ENCODE results near the gene ATP5PO. TPM values are rescaled to one million over a fixed set of nuclear protein-coding genes. Genes with fewer than 3 reads are reported as not detected.
A peak's percentile ranks its signal among the peaks of the same experiment; 100 is the strongest.

The ATP5PO gene
- total and polyA plus RNA-seq, 2 of the 13 experiments (the other 11 are each of a cell fraction or from before 2014, with no cell fraction given), result 256 to 297 TPM

GRCh38 chr21:33901412-33902288 lies 14.0 kb downstream of the ATP5PO start:
- Histone ChIP-seq H3K4me3 (replicated peaks in 1 of 3; ENCODE audit: insufficient read depth in 1 of 3, low read depth in 2 of 3, low read length in 3 of 3) (no peak overlapping the region), H3K27ac (ENCODE audit: extremely low read length, insufficient read depth, low read length) (no peak overlapping the region), H4K20me1 (ENCODE audit: insufficient read depth, low read length) (no peaks in the 10 kb centered on the region), H3K9me3 (ENCODE audit: low read length) (no peaks in the 10 kb centered on the region), H3K4me2 (ENCODE audit: low read depth, low read length) (no peak overlapping the region), H3K9ac (ENCODE audit: insufficient read depth, low read depth, low read length) (no peak overlapping the region), H3K27me3 (ENCODE audit: control insufficient read depth in 1 of 2, insufficient read depth in 2 of 2, low read length in 2 of 2) (no peaks in the 10 kb centered on the region), H3K36me3 (replicated peaks in 1 of 2; ENCODE audit: control insufficient read depth in 1 of 2, insufficient read depth in 2 of 2, low read length in 2 of 2) (peaks cover 11 to 41% of the 10 kb centered on the region in 2 experiments; a peak in 4 of 5 replicates), H2AFZ (ENCODE audit: low read length) (no peak overlapping the region), H3K4me1 (ENCODE audit: insufficient read depth, low read length) (no peaks in the 10 kb centered on the region), H3K79me2 (ENCODE audit: insufficient read depth, low read length) (no peaks in the 10 kb centered on the region)
- DNase-seq (ENCODE audit: low spot score), result peak; percentile 20
- in situ Hi-C loops (cut with HindIII; ENCODE audit: extremely low pct_ligation_motif_present, low pct_unique_long_range_greater_than_20kb), result no loop called here
- intact Hi-C loops (cut with micrococcal nuclease; ENCODE audit: unreplicated experiment), result no loop called here
- ChIA-PET POLR2A (no interaction called here), CTCF (ENCODE audit: low intra/inter-chr PET ratio, low total read pairs) (no interaction called here)
- no peak for FAIRE-seq
- peak; percentile 88 for ATAC-seq
- WGBS (ENCODE audit: low lambda C conversion rate), result 85% methylated on average over 9 of the region's 13 CpGs
- no TSS peak for BruUV-seq (replicated peaks)
- TF ChIP-seq, protein P1, sequence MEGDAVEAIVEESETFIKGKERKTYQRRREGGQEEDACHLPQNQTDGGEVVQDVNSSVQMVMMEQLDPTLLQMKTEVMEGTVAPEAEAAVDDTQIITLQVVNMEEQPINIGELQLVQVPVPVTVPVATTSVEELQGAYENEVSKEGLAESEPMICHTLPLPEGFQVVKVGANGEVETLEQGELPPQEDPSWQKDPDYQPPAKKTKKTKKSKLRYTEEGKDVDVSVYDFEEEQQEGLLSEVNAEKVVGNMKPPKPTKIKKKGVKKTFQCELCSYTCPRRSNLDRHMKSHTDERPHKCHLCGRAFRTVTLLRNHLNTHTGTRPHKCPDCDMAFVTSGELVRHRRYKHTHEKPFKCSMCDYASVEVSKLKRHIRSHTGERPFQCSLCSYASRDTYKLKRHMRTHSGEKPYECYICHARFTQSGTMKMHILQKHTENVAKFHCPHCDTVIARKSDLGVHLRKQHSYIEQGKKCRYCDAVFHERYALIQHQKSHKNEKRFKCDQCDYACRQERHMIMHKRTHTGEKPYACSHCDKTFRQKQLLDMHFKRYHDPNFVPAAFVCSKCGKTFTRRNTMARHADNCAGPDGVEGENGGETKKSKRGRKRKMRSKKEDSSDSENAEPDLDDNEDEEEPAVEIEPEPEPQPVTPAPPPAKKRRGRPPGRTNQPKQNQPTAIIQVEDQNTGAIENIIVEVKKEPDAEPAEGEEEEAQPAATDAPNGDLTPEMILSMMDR (CRISPR knock-in tag; IDR thresholded peaks at IDR 0.05), result peak; percentile 61
- TF ChIP-seq ZNF251 (CRISPR knock-in tag; IDR thresholded peaks at IDR 0.05) (no peak), NCOR1 (IDR thresholded peaks at IDR 0.05; ENCODE audit: borderline replicate concordance, low read length) (no peak), FOXK1 (CRISPR knock-in tag; IDR thresholded peaks at IDR 0.05; ENCODE audit: borderline replicate concordance, low read depth) (no peak), ZNF776 (CRISPR knock-in tag; IDR thresholded peaks at IDR 0.05) (0 out of 2 replicates have a peak, but pooled peaks have one; percentile 40), ZNF441 (CRISPR knock-in tag; IDR thresholded peaks at IDR 0.05; ENCODE audit: borderline replicate concordance) (no peak), SP2 (CRISPR knock-in tag; IDR thresholded peaks at IDR 0.05) (no peak), FOXM1 (CRISPR knock-in tag; IDR thresholded peaks at IDR 0.05) (no peak), CBFB (CRISPR knock-in tag; IDR thresholded peaks at IDR 0.05) (no peak), PPARG (CRISPR knock-in tag; conservative IDR thresholded peaks at IDR 0.05) (no peak), ZNF589 (CRISPR knock-in tag; conservative IDR thresholded peaks at IDR 0.05) (no peak), NFATC3 (CRISPR knock-in tag; IDR thresholded peaks at IDR 0.05) (no peak), ATM (IDR thresholded peaks at IDR 0.05; ENCODE audit: borderline replicate concordance) (no peak), ZMYM4 (CRISPR knock-in tag; IDR thresholded peaks at IDR 0.05) (peak; percentile 43; the same call in 1 of the 2 replicates), HNF4A (CRISPR knock-in tag; IDR thresholded peaks at IDR 0.05) (no peak), ONECUT2 (CRISPR knock-in tag; IDR thresholded peaks at IDR 0.05) (no peak), RAD21 (CRISPR knock-in tag; IDR thresholded peaks at IDR 0.05) (0 out of 2 replicates have a peak, but pooled peaks have one; percentile 17), MIER3 (CRISPR knock-in tag; IDR thresholded peaks at IDR 0.05; ENCODE audit: borderline replicate concordance) (no peak), STAG1 (CRISPR knock-in tag; IDR thresholded peaks at IDR 0.05) (peak; percentile 58)
- TF ChIP-seq, protein P2, sequence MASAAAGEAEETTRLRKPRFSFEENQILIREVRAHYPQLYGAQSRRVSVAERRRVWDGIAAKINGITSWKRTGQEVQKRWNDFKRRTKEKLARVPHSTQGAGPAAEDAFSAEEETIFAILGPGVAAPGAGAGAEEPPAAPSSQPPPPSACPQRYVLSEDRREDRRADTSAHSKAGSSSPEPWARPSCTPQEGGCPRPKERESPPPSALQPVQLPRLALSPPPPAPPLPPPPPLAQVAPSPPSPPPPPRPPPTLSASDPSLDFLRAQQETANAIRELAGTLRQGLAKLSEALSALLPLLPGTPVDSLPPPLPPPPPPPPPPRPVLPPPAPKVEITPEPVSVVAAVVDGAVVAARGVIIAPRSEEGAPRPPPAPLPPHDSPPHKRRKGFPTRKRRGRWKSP (CRISPR knock-in tag; IDR thresholded peaks at IDR 0.05), result no peak
- TF ChIP-seq, protein P3, sequence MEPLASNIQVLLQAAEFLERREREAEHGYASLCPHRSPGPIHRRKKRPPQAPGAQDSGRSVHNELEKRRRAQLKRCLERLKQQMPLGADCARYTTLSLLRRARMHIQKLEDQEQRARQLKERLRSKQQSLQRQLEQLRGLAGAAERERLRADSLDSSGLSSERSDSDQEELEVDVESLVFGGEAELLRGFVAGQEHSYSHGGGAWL (CRISPR knock-in tag; IDR thresholded peaks at IDR 0.05), result no peak
- TF ChIP-seq, protein P4, sequence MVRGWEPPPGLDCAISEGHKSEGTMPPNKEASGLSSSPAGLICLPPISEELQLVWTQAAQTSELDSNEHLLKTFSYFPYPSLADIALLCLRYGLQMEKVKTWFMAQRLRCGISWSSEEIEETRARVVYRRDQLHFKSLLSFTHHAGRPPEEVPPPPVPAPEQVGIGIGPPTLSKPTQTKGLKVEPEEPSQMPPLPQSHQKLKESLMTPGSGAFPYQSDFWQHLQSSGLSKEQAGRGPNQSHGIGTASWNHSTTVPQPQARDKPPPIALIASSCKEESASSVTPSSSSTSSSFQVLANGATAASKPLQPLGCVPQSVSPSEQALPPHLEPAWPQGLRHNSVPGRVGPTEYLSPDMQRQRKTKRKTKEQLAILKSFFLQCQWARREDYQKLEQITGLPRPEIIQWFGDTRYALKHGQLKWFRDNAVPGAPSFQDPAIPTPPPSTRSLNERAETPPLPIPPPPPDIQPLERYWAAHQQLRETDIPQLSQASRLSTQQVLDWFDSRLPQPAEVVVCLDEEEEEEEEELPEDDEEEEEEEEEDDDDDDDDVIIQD (CRISPR knock-in tag; IDR thresholded peaks at IDR 0.05; ENCODE audit: low read depth), result peak; percentile 58; the same call in 1 of the 2 replicates
